ENCODE data around the gene EHMT1. TPM values are rescaled to one million over a fixed set of nuclear protein-coding genes. Genes with fewer than 3 reads are reported as not detected.
"Not testable (repeated sequence)": the region's sequence is repeated elsewhere in the genome, so short reads cannot be mapped to it uniquely, and the experiment has no call there.

EHMT1 gene
- polyA plus RNA-seq, 6 donors from 2014 or later: 6.7 to 45.0 (median 31.5) TPM

GRCh38 chr9:137873858-137874362, 255.1 kb downstream of the EHMT1 start:
- DNase-seq (no peak), ATAC-seq (ENCODE audit: low read depth in 2 of 2) (no peak)
- H3K4me3 Mint-ChIP-seq: no peak overlapping the region
- peak overlapping the region in 2 of 6 donors; percentile 62 to 66 for H3K27ac Mint-ChIP-seq
- H3K36me3 Mint-ChIP-seq: no peaks in the 10 kb centered on the region
- peaks cover 0 to 4% (median 3%) of the 10 kb centered on the region in 3 donors for H3K4me1 Mint-ChIP-seq
- peaks cover 30 to 41% (median 41%) of the 10 kb centered on the region in 3 donors for H3K27me3 Mint-ChIP-seq
- H3K9me3 Mint-ChIP-seq: peaks cover 0 to 9% (median 7%) of the 10 kb centered on the region in 7 donors

DNA sequence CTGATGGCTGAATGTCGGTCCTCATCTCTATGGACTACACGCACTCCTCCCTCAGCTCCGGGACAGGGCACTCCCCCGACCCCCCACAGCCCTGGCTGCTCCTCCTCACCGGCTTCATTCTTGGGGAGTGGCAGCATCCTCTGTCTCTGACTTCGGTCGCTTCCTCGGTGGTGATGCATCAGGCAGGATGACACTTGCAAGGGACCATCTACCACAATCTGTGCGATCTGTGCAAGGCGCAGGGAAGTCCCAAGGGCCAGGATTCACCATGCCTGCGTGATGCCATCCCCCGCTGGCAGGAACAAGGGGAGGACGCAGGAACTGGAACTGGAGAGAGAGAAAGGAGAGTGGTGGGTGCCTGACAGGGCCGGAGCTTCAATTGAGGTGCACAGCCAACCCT, 256.5 kb downstream of the EHMT1 start:
- H3K4me3 Mint-ChIP-seq: no peak overlapping the region
- H3K4me1 Mint-ChIP-seq: peaks cover 0 to 4% (median 3%) of the 10 kb centered on the region in 3 donors
- ATAC-seq (ENCODE audit: low read depth in 2 of 2) (no peak), DNase-seq (no peak)
- no peak overlapping the region for H3K27ac Mint-ChIP-seq
- H3K9me3 Mint-ChIP-seq: peaks cover 0 to 8% (median 4%) of the 10 kb centered on the region in 7 donors
- no peaks in the 10 kb centered on the region for H3K36me3 Mint-ChIP-seq
- H3K27me3 Mint-ChIP-seq: peaks cover 30 to 56% (median 53%) of the 10 kb centered on the region in 3 donors

DNA sequence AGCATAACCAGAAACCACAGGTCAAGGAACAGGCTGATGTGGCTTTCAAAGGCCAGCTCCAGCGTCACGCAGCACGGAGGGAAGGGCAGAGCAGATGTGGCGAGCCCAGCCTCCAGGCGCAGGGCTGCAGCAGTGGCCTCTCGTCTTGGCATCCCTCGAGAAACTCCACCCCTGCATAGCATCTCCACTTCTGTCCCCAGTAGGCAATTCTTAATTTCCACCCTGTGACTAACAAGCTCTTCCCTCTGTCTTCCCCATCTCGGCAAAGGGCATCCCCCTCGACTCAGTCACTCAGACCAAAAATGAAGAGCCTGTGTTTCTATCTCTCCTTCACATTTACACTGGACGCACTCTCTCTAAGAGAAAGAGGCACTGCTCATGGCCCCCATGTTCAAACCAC, 257.0 kb downstream of the EHMT1 start:
- Mint-ChIP-seq H3K27ac (no peak overlapping the region), H3K36me3 (no peaks in the 10 kb centered on the region), H3K27me3 (peaks cover 30 to 58% (median 54%) of the 10 kb centered on the region in 3 donors), H3K4me1 (peaks cover 0 to 4% (median 3%) of the 10 kb centered on the region in 3 donors), H3K9me3 (peaks cover 0 to 8% (median 4%) of the 10 kb centered on the region in 7 donors), H3K4me3 (peak overlapping the region in 2 of 8 donors; percentile 42 to 47)
- no peak for DNase-seq
- no peak for ATAC-seq (ENCODE audit: low read depth in 2 of 2)

GRCh38 chr9:137876269-137876668, 257.5 kb downstream of the EHMT1 start:
- DNase-seq: no peak
- Mint-ChIP-seq H3K4me1 (peaks cover 0 to 4% (median 3%) of the 10 kb centered on the region in 3 donors), H3K27ac (no peak overlapping the region), H3K36me3 (no peaks in the 10 kb centered on the region), H3K27me3 (peaks cover 26 to 61% (median 58%) of the 10 kb centered on the region in 3 donors), H3K9me3 (peaks cover 0 to 8% (median 4%) of the 10 kb centered on the region in 7 donors), H3K4me3 (peak overlapping the region in 7 of 8 donors; percentile 29 to 75 (median 59))
- ATAC-seq (ENCODE audit: low read depth in 2 of 2): no peak

GRCh38 chr9:137876781-137877386, 258.1 kb downstream of the EHMT1 start:
- H3K4me1 Mint-ChIP-seq: peaks cover 0 to 4% (median 3%) of the 10 kb centered on the region in 3 donors
- peaks cover 26 to 61% (median 59%) of the 10 kb centered on the region in 3 donors for H3K27me3 Mint-ChIP-seq
- no peaks in the 10 kb centered on the region for H3K36me3 Mint-ChIP-seq
- DNase-seq: no peak
- no peak overlapping the region for H3K27ac Mint-ChIP-seq
- peak overlapping the region in 3 of 8 donors; percentile 45 to 75 (median 67) for H3K4me3 Mint-ChIP-seq
- ATAC-seq (ENCODE audit: low read depth in 2 of 2): no peak
- H3K9me3 Mint-ChIP-seq: peaks cover 0 to 8% (median 4%) of the 10 kb centered on the region in 7 donors

GRCh38 chr9:137877506-137878122, 258.8 kb downstream of the EHMT1 start, which contains the start of gene CACNA1B:
Gene CACNA1B (plus strand): TSS chr9:137877782. CDS start chr9:137877934, 152 bp downstream.
- peak within 1 kb of the TSS in 3 of 8 donors; percentile 45 to 75 (median 67) for H3K4me3 Mint-ChIP-seq
- ATAC-seq (ENCODE audit: low read depth in 2 of 2): not testable (repeated sequence)

GRCh38 chr9:137878146-137878941, 259.5 kb downstream of the EHMT1 start:
- no peak overlapping the region for H3K27ac Mint-ChIP-seq
- DNase-seq (peak; percentile 31), ATAC-seq (ENCODE audit: low read depth in 2 of 2) (peak; percentile 23 to 33)
- peaks cover 27 to 60% (median 49%) of the 10 kb centered on the region in 3 donors for H3K27me3 Mint-ChIP-seq
- H3K4me1 Mint-ChIP-seq: peaks cover 0 to 4% (median 3%) of the 10 kb centered on the region in 3 donors
- H3K4me3 Mint-ChIP-seq: no peak overlapping the region
- no peaks in the 10 kb centered on the region for H3K36me3 Mint-ChIP-seq
- H3K9me3 Mint-ChIP-seq: peaks cover 0 to 8% (median 4%) of the 10 kb centered on the region in 7 donors

More at GRCh38 chr9:137877506-137878122, 258.8 kb downstream of the EHMT1 start, which contains the start of gene CACNA1B:
- H3K36me3 Mint-ChIP-seq, H3K9me3 Mint-ChIP-seq, H3K4me1 Mint-ChIP-seq, H3K27ac Mint-ChIP-seq, DNase-seq: not testable (repeated sequence)
- H3K27me3 Mint-ChIP-seq: peaks cover 27 to 63% (median 55%) of the 10 kb centered on the region in 3 donors

DNA sequence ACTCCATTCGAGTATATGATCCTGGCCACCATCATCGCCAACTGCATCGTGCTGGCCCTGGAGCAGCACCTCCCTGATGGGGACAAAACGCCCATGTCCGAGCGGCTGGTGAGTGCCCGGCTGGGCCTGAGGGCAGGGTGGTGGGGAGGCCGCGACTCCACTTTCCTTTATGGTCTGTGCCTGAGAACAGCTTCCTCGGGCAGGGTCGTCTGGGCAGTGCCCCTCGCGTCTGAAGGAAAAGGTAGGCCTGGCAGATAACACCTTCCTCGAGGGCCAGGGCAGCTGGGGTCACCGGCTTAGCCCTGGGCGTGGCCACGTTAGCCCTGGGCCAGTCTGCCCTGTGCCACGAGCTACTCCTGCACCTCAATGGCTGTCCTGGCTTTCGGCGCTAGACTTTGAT, 260.2 kb downstream of the EHMT1 start:
- Mint-ChIP-seq H3K36me3 (no peaks in the 10 kb centered on the region), H3K9me3 (peaks cover 0 to 4% (median under 1%) of the 10 kb centered on the region in 7 donors), H3K4me3 (peak overlapping the region in 5 of 8 donors; percentile 37 to 63 (median 47)), H3K27me3 (peaks cover 24 to 53% (median 42%) of the 10 kb centered on the region in 3 donors), H3K4me1 (peaks cover 0 to 4% (median 3%) of the 10 kb centered on the region in 3 donors), H3K27ac (no peak overlapping the region)
- no peak for ATAC-seq (ENCODE audit: low read depth in 2 of 2)
- DNase-seq: no peak

DNA sequence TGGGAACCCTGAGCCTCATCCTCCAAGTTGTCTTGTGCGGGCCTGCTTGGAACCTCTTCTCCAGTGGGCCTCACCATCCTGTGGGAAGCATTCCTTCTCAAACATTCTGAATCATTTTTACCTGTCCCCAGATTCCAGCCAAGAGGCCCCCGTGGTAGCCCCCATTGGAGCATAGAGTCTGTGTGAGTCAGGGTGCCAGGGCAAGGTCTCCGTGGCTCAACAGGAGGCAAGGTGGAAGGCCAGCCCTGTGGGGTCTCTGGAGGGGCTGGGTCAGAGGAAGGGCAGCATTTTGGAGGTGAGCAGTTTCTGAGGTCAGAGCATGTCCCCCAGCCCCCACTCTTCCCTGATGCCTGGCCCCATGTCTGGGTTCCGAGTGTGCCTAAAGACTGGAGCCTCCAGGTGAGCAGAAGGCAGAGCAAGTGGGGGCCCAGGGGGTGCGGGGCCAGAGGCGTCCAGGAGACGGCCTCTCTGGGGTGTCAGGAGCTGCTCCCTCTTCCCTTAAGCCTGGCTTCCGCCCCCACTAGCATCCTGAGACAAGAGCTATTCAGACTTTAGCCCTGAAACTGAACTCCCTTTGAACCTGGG, 260.9 kb downstream of the EHMT1 start:
- peaks cover 0 to 4% (median 0%) of the 10 kb centered on the region in 7 donors for H3K9me3 Mint-ChIP-seq
- no peak for ATAC-seq (ENCODE audit: low read depth in 2 of 2)
- peak overlapping the region in 5 of 8 donors; percentile 37 to 85 (median 47) for H3K4me3 Mint-ChIP-seq
- H3K4me1 Mint-ChIP-seq: peaks cover 0 to 4% (median 3%) of the 10 kb centered on the region in 3 donors
- peak overlapping the region in 1 of 6 donors; percentile 26 for H3K27ac Mint-ChIP-seq
- peaks cover 23 to 52% (median 40%) of the 10 kb centered on the region in 3 donors for H3K27me3 Mint-ChIP-seq
- H3K36me3 Mint-ChIP-seq: no peaks in the 10 kb centered on the region
- DNase-seq: no peak

DNA sequence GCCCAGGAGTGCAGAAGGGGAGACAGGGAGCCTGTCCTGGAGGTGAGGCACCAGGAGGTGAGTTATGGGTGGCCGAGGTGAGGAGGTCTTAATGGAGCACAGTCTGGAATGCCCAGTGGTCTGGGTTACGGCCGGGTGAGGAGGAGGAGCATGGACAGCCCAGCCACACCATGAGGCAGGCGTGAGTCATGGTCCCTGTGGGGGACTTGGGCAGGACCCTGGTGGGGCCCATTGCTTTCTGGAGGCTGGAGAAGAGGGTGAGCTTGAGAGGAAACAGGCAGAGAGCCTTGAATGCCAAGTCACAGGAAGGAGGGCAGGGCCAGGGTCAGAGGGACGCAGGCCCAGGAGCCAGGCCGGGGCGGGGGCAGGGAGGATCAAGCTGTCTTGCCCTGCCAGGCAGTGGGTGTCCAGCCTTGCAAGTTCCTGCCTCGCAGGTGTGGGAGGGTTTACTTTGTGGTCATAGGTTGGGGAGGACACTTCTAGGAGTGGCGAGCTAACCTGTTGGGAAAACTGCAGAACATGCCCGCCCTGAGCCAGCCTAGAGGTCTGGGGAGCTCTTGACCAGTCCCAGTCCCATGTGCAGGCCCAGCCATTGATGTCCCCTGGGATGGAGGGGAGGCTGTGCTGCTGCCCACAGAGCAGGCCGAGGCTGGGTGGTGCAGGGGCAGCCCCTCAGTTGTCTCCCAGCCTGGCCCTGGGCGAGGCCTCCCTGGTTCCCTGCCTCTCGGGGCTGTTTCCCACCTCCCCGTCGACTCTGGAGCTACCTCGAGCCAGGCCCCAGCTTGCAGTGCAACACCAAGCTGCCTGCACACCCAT, 261.6 kb downstream of the EHMT1 start:
- Mint-ChIP-seq H3K36me3 (no peaks in the 10 kb centered on the region), H3K9me3 (peaks cover 0 to 4% (median 0%) of the 10 kb centered on the region in 7 donors), H3K4me1 (peaks cover 0 to 4% (median 3%) of the 10 kb centered on the region in 3 donors), H3K27ac (no peak overlapping the region), H3K4me3 (peak overlapping the region in 5 of 8 donors; percentile 2 to 85 (median 37)), H3K27me3 (peaks cover 23 to 48% (median 40%) of the 10 kb centered on the region in 3 donors)
- ATAC-seq (ENCODE audit: low read depth in 2 of 2) (no peak), DNase-seq (no peak)

DNA sequence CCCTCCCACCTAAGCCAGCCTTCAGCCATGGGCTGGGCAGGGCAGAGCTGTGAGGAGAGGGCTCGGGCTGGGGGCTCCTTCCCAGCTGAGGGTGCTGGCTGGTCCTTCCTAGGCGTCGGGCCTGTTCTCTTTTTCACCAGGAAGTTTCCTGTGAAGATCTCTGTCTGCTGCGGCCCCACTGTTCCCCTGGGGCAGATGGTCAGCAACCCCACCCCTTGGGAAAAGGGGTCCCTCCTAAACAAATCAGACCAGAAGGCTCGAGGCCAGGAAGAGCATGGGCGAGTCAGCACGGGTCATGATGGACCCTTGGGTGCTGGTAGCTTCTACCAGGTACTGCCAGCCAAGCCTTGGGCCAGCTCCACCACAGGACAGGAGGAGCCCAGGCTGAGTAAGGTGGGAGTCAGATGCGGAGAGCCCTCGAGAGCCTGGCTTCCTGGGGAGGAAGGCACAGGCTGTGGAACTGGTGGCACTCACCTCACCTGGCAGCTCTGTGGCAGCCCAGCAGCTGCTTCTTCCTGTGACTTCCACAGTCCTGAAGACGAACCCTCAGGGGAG, 262.2 kb downstream of the EHMT1 start:
- Mint-ChIP-seq H3K4me1 (peaks cover 0 to 4% (median 3%) of the 10 kb centered on the region in 3 donors), H3K4me3 (peak overlapping the region in 1 of 8 donors; percentile 29), H3K36me3 (no peaks in the 10 kb centered on the region), H3K27ac (no peak overlapping the region), H3K27me3 (peaks cover 19 to 41% (median 34%) of the 10 kb centered on the region in 3 donors), H3K9me3 (peaks cover 0 to under 1% (median 0%) of the 10 kb centered on the region in 7 donors)
- ATAC-seq (ENCODE audit: low read depth in 2 of 2): no peak
- no peak for DNase-seq

All from naive B cell (primary cell).